Endodermal cell (in vitro differentiated cells): ENCODE data around the gene DYNC1I1. TPM values are rescaled to one million over a fixed set of nuclear protein-coding genes. Genes with fewer than 3 reads are reported as not detected.
"Not testable (repeated sequence)": the region's sequence is repeated elsewhere in the genome, so short reads cannot be mapped to it uniquely, and the experiment has no call there.

Experiments used
- DNase-seq: peaks from one replicate; pipeline ENCODE4 v3.0.0-alpha.2; 2017
- H3K27ac ChIP-seq: 2 replicates; pipeline ENCODE4 v1.5.1; 2013; ENCODE audit warnings: mild to moderate bottlenecking, low read depth, low read length, moderate library complexity
- H3K27me3 ChIP-seq: 2 replicates; pipeline ENCODE4 v1.6.1; 2013; ENCODE audit warnings: mild to moderate bottlenecking, low read length, moderate library complexity; ENCODE audit not compliant: insufficient read depth, control insufficient read depth, poor library complexity, severe bottlenecking
- H3K36me3 ChIP-seq: 2 replicates; pipeline ENCODE4 v1.7.0; 2013; ENCODE audit warnings: mild to moderate bottlenecking, low read length, moderate library complexity; ENCODE audit not compliant: control insufficient read depth, insufficient read depth
- H3K4me1 ChIP-seq: one replicate; pipeline ENCODE4 v1.7.0; 2013; ENCODE audit warnings: low read length; ENCODE audit not compliant: control insufficient read depth, insufficient read depth
- H3K4me3 ChIP-seq: 2 replicates; pipeline ENCODE4 v1.5.1; 2013; ENCODE audit warnings: mild to moderate bottlenecking, low read length, moderate library complexity
- H3K9ac ChIP-seq: 2 replicates; pipeline ENCODE4 v1.6.1; 2013; ENCODE audit warnings: mild to moderate bottlenecking, low read length, moderate library complexity; ENCODE audit not compliant: poor library complexity, severe bottlenecking; ENCODE audit errors: extremely low read depth
- H3K9me3 ChIP-seq: 2 replicates; pipeline ENCODE4 v1.6.1; 2013; ENCODE audit warnings: mild to moderate bottlenecking, low read length, moderate library complexity; ENCODE audit not compliant: control insufficient read depth
- H3K27ac Mint-ChIP-seq: 2 replicates; pipeline ENCODE4 v1.8.0; 2020; ENCODE audit warnings: mixed read lengths
- H3K27me3 Mint-ChIP-seq: 2 replicates; pipeline ENCODE4 v1.8.0; 2021; ENCODE audit warnings: mild to moderate bottlenecking, mixed read lengths; ENCODE audit not compliant: insufficient read depth
- H3K36me3 Mint-ChIP-seq: 2 replicates; pipeline ENCODE4 v1.8.0; 2020; ENCODE audit warnings: low read depth, mixed read lengths
- H3K4me1 Mint-ChIP-seq: 2 replicates; pipeline ENCODE4 v1.8.0; 2020; ENCODE audit warnings: mixed read lengths
- H3K4me3 Mint-ChIP-seq: 2 replicates; pipeline ENCODE4 v1.8.0; 2020; ENCODE audit warnings: mild to moderate bottlenecking, moderate library complexity, mixed read lengths
- H3K9me3 Mint-ChIP-seq: 2 replicates; pipeline ENCODE4 v1.8.0; 2020; ENCODE audit warnings: mild to moderate bottlenecking, mixed read lengths
- WGBS, 2 experiments: methylation state at CpG; one replicate each; pipeline versions ENCODE4 v1.1.5 to v1.1.7; 2013; ENCODE audit warnings: missing lambda C conversion rate in 2 of 2, mixed read lengths in 1 of 2; ENCODE audit not compliant: insufficient coverage in 1 of 2, insufficient read length in 1 of 2; 5-methylcytosine and 5-hydroxymethylcytosine counted together
- total RNA-seq, 2 donors: library from RNA; stranded (reverse); fragmentation: NEBNext Ultra II Directional in 1 of 2; extraction: Animal tissue kit (Norgen Biotek cat#: 25700) in 1 of 2; gene quantifications; 2 replicates in 1 of 2; 3 replicates in 1 of 2; pipeline ENCODE4 v1.2.1, GENCODE V29; 2021
- TF ChIP-seq, protein P1 (sequence below): fragments of 200-600 bp; sonication (generic); conservative IDR thresholded peaks from 2 replicates; pipeline ENCODE4 v1.5.0; 2021; ENCODE audit warnings: antibody characterized with exemption, mild to moderate bottlenecking

The DYNC1I1 gene
- total RNA-seq, 2 donors from 2014 or later = 6.5 to 7.2 TPM

DNA sequence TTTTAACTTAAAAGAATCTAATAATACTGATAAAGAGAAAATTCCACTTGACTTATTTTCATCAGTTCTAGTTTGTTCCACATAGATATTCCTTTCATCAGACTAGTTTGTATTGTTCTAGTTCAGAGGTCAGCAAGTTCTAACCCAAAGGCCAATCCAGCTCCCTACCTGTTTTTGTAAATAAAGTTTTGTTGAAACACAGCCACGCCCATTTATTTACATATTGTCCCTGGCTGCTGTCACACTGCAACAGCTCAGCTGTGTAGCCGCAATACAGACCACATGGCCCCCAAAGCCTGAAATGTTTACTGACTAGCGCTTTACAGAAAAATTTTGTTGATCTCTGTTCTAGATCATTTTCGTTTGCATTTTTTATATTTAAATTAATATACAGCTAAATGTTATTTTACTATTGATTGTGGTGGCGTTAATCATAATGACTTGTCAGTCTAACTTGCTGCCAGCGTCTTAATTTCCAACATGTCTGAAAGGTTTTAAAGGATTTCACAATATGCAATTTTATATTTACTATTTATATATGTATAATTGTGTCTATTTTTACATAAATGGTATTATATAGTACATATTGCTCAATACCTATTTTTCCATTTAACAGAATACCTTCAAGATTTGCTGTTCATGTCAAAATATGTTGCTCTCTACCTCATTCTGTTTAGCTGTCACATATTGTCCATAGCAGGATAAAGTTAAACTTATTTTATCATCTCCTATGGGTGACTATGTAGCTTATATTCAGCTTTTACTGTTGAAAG is 159.3 kb downstream of the DYNC1I1 start:
- H3K9ac ChIP-seq = no peak overlapping the region
- H3K36me3 ChIP-seq = no peaks in the 10 kb centered on the region
- 80 to 82% methylated on average over 1 to 5 of the region's 6 CpGs for WGBS, 2 experiments
- H3K27ac Mint-ChIP-seq = no peak overlapping the region
- no peaks in the 10 kb centered on the region for H3K9me3 Mint-ChIP-seq
- no peaks in the 10 kb centered on the region for H3K27me3 ChIP-seq
- H3K4me1 Mint-ChIP-seq = no peaks in the 10 kb centered on the region
- H3K4me3 ChIP-seq = no peak overlapping the region
- no peaks in the 10 kb centered on the region for H3K9me3 ChIP-seq
- no peak overlapping the region for H3K4me3 Mint-ChIP-seq
- H3K27ac ChIP-seq = no peak overlapping the region
- no peaks in the 10 kb centered on the region for H3K36me3 Mint-ChIP-seq
- no peaks in the 10 kb centered on the region for H3K27me3 Mint-ChIP-seq
- TF ChIP-seq, protein P1, sequence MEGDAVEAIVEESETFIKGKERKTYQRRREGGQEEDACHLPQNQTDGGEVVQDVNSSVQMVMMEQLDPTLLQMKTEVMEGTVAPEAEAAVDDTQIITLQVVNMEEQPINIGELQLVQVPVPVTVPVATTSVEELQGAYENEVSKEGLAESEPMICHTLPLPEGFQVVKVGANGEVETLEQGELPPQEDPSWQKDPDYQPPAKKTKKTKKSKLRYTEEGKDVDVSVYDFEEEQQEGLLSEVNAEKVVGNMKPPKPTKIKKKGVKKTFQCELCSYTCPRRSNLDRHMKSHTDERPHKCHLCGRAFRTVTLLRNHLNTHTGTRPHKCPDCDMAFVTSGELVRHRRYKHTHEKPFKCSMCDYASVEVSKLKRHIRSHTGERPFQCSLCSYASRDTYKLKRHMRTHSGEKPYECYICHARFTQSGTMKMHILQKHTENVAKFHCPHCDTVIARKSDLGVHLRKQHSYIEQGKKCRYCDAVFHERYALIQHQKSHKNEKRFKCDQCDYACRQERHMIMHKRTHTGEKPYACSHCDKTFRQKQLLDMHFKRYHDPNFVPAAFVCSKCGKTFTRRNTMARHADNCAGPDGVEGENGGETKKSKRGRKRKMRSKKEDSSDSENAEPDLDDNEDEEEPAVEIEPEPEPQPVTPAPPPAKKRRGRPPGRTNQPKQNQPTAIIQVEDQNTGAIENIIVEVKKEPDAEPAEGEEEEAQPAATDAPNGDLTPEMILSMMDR = no peak
- no peak for DNase-seq
- no peaks in the 10 kb centered on the region for H3K4me1 ChIP-seq

- Mint-ChIP-seq H3K27ac (no peak overlapping the region), H3K9me3 (peaks cover 1% of the 10 kb centered on the region), H3K4me1 (peaks cover 4% of the 10 kb centered on the region), H3K27me3 (no peaks in the 10 kb centered on the region), H3K4me3 (no peak overlapping the region), H3K36me3 (no peaks in the 10 kb centered on the region)
- Histone ChIP-seq H3K4me1 (no peaks in the 10 kb centered on the region), H3K4me3 (no peak overlapping the region), H3K27ac (no peak overlapping the region), H3K27me3 (no peaks in the 10 kb centered on the region), H3K9ac (no peak overlapping the region), H3K9me3 (no peaks in the 10 kb centered on the region), H3K36me3 (no peaks in the 10 kb centered on the region)
- no peak for DNase-seq
- TF ChIP-seq, protein P1 = no peak
- WGBS, 2 experiments = 88% methylated on average over 4 of the region's 4 CpGs; no CpG with 5 or more reads in 1 of the 2 experiments
Measured at GRCh38 chr7:95933618-95934017, 161.3 kb downstream of the DYNC1I1 start.

DNA sequence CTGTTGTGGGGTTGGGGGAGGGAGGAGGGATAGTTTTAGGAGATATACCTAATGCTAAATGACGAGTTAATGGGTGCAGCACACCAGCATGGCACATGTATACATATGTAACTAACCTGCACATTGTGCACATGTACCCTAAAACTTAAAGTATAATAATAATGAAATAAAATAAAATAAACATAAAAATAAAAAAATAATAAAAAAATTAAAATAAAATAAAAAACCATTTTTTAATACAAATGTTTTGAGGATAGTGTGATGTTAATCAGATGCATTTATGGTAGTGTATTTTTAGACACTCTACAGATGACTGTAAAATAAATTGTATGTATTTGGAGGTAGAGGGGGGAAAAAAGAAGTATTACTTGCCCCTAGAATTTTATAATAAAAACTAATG is 172.5 kb downstream of the DYNC1I1 start:
- H3K9me3 ChIP-seq, H3K27me3 ChIP-seq, H3K4me1 ChIP-seq, H3K36me3 Mint-ChIP-seq, H3K4me1 Mint-ChIP-seq, DNase-seq, H3K36me3 ChIP-seq, H3K27ac ChIP-seq, H3K27me3 Mint-ChIP-seq, H3K9ac ChIP-seq, H3K4me3 ChIP-seq, H3K4me3 Mint-ChIP-seq, H3K27ac Mint-ChIP-seq: not testable (repeated sequence)
- WGBS, 2 experiments = no CpG with 5 or more reads among the region's 1 CpG
- peaks cover 14% of the 10 kb centered on the region for H3K9me3 Mint-ChIP-seq

- no peak overlapping the region for H3K27ac ChIP-seq
- H3K4me3 ChIP-seq = no peak overlapping the region
- peaks cover 6% of the 10 kb centered on the region for H3K4me1 ChIP-seq
- H3K9ac ChIP-seq = no peak overlapping the region
- Mint-ChIP-seq H3K27me3 (no peaks in the 10 kb centered on the region), H3K4me3 (no peak overlapping the region), H3K36me3 (no peaks in the 10 kb centered on the region), H3K4me1 (peaks cover 16% of the 10 kb centered on the region), H3K9me3 (no peaks in the 10 kb centered on the region), H3K27ac (no peak overlapping the region)
- no peaks in the 10 kb centered on the region for H3K36me3 ChIP-seq
- TF ChIP-seq, protein P1 = no peak
- no peak for DNase-seq
- no CpG with 5 or more reads among the region's 1 CpG for WGBS, 2 experiments
- no peaks in the 10 kb centered on the region for H3K27me3 ChIP-seq
- no peaks in the 10 kb centered on the region for H3K9me3 ChIP-seq
Measured at GRCh38 chr7:95950698-95951097, 178.3 kb downstream of the DYNC1I1 start.
